GM18505 (cell line): ENCODE measurements around the gene BPI.
"Not testable (repeated sequence)": the region's sequence is repeated elsewhere in the genome, so short reads cannot be mapped to it uniquely, and the experiment has no call there.

ENCODE experiments used
- ATAC-seq: cut with Tn5 transposase; IDR thresholded peaks from one replicate; pipeline ENCODE4 v1.9.1; 2021; ENCODE audit not compliant: unreplicated experiment
- POLR2A ChIP-seq: IDR thresholded peaks from 4 replicates; pipeline ENCODE4 v1.6.1; 2011; ENCODE audit warnings: borderline replicate concordance; ENCODE audit not compliant: insufficient read depth, insufficient read length; ENCODE audit errors: extremely low read depth

The BPI gene

GRCh38 chr20:38303908-38304379, at the start of gene BPI:
BPI (plus strand) TSS chr20:38304156; CDS start chr20:38304224, 68 bp downstream.
- ATAC-seq: no peak
- TF ChIP-seq POLR2A: no peak

- not testable (repeated sequence) for ATAC-seq
These were observed 49.3 kb upstream of the BPI start for GRCh38 chr20:38254621-38255020.

GRCh38 chr20:38255393-38255792, 48.6 kb upstream of the BPI start:
- TF ChIP-seq POLR2A: no peak
- no peak for ATAC-seq

- no peak for TF ChIP-seq POLR2A
- ATAC-seq: no peak
These were observed 47.9 kb upstream of the BPI start for GRCh38 chr20:38256021-38256420.

GRCh38 chr20:38256966-38257365, 47.0 kb upstream of the BPI start:
- no peak for ATAC-seq
- no peak for TF ChIP-seq POLR2A

GRCh38 chr20:38258545-38259215, 45.3 kb upstream of the BPI start:
- ATAC-seq: no peak
- TF ChIP-seq POLR2A: no peak

- ATAC-seq: no peak
- no peak for TF ChIP-seq POLR2A
These were observed 44.0 kb upstream of the BPI start for GRCh38 chr20:38260025-38260377.

- no peak for TF ChIP-seq POLR2A
- no peak for ATAC-seq
These were observed 43.4 kb upstream of the BPI start, which contains the start of gene KIAA1755 for GRCh38 chr20:38260378-38261053. KIAA1755 (minus strand) TSS chr20:38260735; CDS start chr20:38260500, 235 bp downstream.

- ATAC-seq: no peak
- no peak for TF ChIP-seq POLR2A
These were observed 42.9 kb upstream of the BPI start for GRCh38 chr20:38261054-38261390.

GRCh38 chr20:38262931-38263330, 41.0 kb upstream of the BPI start:
- no peak for ATAC-seq
- TF ChIP-seq POLR2A: no peak

- ATAC-seq: no peak
These were observed 37.5 kb upstream of the BPI start for GRCh38 chr20:38266426-38266825.

GRCh38 chr20:38267296-38267695, 36.7 kb upstream of the BPI start:
- ATAC-seq: no peak
- TF ChIP-seq POLR2A: no peak

More at GRCh38 chr20:38266426-38266825, 37.5 kb upstream of the BPI start:
- no peak for TF ChIP-seq POLR2A

GRCh38 chr20:38267901-38268514, 35.9 kb upstream of the BPI start:
- ATAC-seq: no peak
- no peak for TF ChIP-seq POLR2A

GRCh38 chr20:38269040-38269439, 34.9 kb upstream of the BPI start:
- no peak for TF ChIP-seq POLR2A
- no peak for ATAC-seq

- ATAC-seq: no peak
- no peak for TF ChIP-seq POLR2A
These were observed 34.2 kb upstream of the BPI start for GRCh38 chr20:38269715-38270114.
